T-helper 2 cell treated with Interferon-gamma antibody and Interleukin-4, amounts not matched to agents 100 ng/mL and 5 ng/mL, for 36 hours (primary cell): ENCODE data around the gene APEH. TPM values are rescaled to one million over a fixed set of nuclear protein-coding genes. Genes with fewer than 3 reads are reported as not detected.
"Not testable (repeated sequence)": the region's sequence is repeated elsewhere in the genome, so short reads cannot be mapped to it uniquely, and the experiment has no call there.

ENCODE experiments used
- intact Hi-C: fragments of 100-400 bp; cut with micrococcal nuclease; formaldehyde crosslinking; loops from one replicate; pipeline ENCODE4 v1.15.1; 2023
- total RNA-seq: library from RNA; stranded (reverse); gene quantifications from 2 replicates; pipeline ENCODE4 v1.2.3, GENCODE V29; 2022

APEH gene
- total RNA-seq, 1 donor from 2014 or later: 111 TPM

GRCh38 chr3:49689046-49689907 lies 15.1 kb downstream of the APEH start, which contains the start of the genes MST1 and RNF123:
Gene MST1 (minus strand): TSS chr3:49689474. CDS start chr3:49688691, 783 bp downstream.
Gene RNF123 (plus strand): TSS chr3:49689557. CDS start chr3:49691166, 1,609 bp downstream.
- intact Hi-C loops: loop anchor here (1.0 kb wide), 1 partner anchor 15 kb away; the partner anchor contains the start of gene APEH

GRCh38 chr3:49689908-49690624 lies 15.9 kb downstream of the APEH start:
- intact Hi-C loops: loop anchor here (1.0 kb wide), 1 partner anchor 16 kb away; the partner anchor contains the start of gene APEH

- intact Hi-C loops: not testable (repeated sequence)
Observed at GRCh38 chr3:49690856-49691255, 16.7 kb downstream of the APEH start.

DNA sequence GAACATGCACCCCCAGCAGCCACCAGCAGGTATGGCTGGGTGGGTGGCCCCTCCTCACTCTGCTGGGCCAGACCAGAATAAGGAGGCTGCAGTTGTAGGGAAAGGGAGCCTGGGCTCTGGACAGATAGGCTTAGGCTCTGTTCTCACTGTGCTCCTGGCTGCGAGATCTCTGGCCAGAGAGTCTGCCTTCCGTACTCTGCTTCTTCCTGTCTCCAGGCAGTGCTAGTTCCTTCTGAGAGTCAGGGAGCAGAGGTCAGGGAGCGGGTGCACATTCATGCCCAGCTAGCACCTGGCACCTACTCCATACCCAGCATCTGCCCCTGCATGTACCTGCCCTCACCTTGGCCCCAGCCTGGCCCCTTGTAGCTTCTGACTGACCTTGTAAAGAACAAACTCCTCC lies 17.3 kb downstream of the APEH start:
- intact Hi-C loops: not testable (repeated sequence)

DNA sequence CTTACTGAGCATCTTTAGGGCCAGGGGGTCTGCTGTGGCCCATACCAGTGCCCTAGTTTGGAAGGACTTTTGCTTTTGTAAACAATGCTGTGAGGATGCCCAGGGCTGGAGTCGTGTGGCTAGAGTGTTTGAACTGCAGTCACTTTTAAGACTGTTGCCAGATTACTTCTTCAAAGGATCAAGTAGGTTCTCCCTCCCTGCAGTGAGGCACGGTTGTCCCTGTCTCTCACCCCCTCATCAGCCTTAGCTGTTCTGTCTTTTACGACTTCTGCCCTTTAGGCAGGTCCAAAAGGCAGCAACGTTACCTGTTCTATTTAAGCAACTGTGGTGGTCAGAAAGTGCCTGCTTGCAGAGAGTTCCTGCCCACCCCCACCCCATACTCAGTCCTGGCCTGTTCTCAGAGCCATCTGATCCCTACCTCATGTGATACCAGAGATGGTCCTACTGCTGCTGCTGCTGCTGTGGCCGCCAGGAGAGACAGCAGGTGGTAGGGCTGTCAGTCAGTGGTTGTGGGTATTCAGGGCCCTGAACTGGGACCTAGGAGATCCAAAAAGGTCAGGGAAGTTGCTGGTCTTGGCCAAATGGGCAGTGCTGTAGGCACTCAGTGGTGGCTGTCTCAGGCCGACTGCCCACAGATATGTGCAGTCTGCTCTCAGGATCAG lies 20.4 kb downstream of the APEH start:
- intact Hi-C loops: not testable (repeated sequence)

DNA sequence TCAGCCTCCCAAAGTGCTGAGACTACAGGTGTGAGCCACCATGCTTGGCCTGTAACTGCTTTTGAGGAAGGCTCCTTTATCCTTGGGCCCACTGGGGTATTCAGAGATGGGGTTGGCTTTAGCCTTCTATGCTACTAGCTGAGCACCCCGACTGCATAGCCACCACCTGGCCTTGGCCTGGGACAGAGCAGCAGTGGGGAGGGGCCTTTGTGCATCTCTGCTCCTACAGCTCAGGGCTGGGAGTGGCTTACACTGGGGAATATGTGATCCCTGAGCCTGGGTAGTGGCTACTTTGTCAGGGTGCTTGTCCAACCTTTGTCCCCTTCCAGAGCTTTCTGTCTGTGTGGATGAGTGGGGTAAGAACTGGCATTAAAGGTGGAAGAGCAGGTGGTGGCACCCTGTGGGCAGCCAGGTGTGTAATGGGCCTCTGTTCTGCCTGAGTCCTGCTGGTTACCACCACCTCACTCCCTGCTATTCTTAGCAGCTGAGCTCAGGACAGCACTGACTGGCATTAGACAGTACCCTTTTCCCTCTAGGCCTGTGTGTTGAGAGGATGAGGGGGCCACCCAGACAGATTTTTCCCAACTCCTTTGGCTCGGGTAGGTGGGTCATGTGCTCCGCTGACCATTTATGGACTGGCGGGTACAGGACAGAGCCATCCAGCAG lies 21.3 kb downstream of the APEH start:
- intact Hi-C loops: not testable (repeated sequence)

GRCh38 chr3:49699281-49699979 lies 25.3 kb downstream of the APEH start:
- intact Hi-C loops: no loop called here

DNA sequence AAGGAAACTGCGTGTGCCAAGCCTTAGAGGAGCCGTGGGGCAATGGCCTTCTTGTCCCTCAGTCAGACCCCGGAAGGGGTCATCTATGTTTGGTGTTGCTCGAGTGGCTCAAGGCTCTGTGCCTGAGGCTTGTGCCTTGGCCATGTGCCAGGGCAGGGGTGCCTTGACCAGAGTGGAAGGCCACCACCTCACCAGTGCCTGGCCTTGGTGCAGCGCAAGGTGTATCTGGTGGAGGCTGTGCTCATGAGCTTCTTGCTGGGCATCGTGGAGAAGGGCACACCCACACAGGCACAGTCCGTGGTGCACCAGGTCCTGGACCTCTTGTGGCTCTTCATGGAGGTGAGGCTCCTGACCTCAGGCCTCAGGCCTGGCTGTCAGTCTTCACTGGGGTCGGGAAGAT lies 25.9 kb downstream of the APEH start:
- intact Hi-C loops: no loop called here

DNA sequence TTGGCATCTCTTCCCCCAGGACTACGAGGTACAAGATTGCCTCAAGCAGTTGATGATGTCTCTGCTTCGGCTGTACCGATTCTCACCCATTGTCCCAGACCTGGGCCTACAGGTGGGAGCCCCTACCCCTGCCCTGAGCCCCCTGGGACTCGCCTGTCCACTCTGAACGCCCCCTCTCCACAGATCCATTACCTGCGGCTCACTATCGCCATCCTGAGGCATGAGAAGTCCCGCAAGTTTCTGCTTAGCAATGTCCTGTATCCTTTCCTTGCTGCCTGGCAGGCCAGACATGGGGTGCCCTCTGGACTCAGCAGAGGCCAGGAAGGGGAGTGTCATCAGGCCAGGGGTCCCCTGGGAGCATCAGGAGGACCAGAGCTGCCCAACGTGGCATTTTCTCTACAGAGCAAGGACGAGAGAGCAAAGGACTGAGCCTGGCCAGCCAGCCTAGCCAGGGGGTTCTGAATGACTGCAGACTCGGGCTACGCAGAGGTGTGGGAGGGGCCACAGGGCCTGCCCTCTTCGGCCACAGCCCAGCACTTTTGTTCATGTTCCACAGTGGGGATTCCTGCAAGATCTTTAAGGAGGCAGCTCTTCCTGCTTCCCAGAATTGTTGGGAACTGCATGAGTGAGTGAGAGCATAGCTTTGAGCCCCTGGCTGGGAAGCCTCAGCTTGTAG lies 26.4 kb downstream of the APEH start:
- intact Hi-C loops: no loop called here

DNA sequence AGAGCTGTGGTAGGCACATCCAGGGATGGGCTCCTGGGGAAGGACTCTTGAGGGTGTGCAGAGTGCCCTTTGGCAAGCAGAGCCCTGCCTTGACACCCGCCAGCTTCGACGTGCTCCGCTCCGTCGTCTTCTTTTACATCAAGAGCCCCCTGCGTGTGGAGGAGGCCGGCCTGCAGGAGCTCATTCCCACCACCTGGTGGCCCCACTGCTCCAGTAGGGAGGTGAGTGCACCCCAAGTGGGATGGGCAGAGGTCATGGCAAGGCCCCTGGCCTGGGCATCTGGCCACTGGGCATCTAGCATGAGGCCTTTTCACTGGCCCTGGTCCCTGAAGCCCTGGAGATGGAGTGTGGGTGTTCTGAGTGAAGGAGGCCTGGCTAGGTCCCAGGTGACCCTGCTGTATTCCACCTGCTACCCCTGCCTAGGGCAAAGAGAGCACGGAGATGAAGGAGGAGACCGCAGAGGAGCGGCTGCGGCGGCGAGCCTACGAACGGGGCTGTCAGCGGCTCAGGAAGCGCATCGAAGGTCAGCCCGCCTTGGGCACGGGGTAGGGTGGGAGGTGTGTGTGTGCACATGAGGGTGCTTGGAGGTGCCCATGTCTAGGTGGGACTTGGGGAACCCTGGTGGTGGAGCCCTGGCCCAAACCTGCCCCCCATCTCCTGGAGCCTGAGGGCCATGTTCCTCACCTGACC lies 27.4 kb downstream of the APEH start:
- intact Hi-C loops: no loop called here

- intact Hi-C loops: no loop called here
Observed at GRCh38 chr3:49702672-49703071, 28.5 kb downstream of the APEH start.

- intact Hi-C loops: no loop called here
Observed at GRCh38 chr3:49703443-49703927, 29.3 kb downstream of the APEH start.

GRCh38 chr3:49703956-49704355 lies 29.8 kb downstream of the APEH start:
- intact Hi-C loops: no loop called here

GRCh38 chr3:49704629-49705028 lies 30.5 kb downstream of the APEH start:
- intact Hi-C loops: no loop called here

- intact Hi-C loops: no loop called here
Observed at GRCh38 chr3:49705390-49705960, 31.3 kb downstream of the APEH start.

GRCh38 chr3:49706456-49707112 lies 32.4 kb downstream of the APEH start:
- intact Hi-C loops: no loop called here

DNA sequence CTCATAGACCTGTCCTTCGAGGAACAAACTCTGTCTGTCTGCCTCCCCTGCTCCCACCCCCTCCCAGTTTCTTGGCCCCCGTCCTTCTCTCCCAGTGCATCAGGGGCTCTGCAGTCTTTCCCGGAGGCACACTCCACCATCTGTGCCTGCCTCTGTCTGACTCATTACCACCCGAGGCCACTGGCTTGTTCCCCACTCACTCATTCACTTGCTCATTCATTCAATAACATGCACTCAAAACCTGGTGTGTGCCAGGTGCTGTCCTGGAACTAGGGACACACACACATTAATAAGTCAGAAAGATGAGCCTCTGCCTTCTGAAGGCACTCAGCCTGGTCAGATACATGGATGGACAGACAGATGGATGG lies 32.9 kb downstream of the APEH start:
- intact Hi-C loops: no loop called here

DNA sequence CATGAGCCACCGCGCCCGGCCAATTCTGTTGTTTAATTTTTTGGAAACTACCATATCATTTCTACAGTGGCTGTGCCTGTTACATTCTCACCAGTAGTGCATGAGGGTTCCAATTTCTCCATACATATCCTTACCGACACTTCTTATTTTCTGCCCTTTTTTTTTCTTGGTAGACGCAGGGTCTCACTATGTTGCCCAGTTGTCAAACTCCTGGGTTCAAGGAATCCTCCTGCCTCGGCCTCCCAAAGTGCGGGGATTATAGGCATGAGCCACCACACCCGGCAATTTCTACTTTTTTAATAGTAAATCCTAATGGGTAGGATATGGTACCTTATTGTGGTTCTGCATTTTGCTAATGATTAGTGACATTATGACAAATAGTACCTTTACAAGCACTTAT lies 35.7 kb downstream of the APEH start:
- intact Hi-C loops: no loop called here
